GM21515 (cell line): Measurements from ENCODE around the gene PACSIN3.

Experiments used
- ATAC-seq: cut with Tn5 transposase; IDR thresholded peaks from one replicate; pipeline ENCODE4 v1.9.1; 2021; ENCODE audit not compliant: unreplicated experiment

Gene PACSIN3

DNA sequence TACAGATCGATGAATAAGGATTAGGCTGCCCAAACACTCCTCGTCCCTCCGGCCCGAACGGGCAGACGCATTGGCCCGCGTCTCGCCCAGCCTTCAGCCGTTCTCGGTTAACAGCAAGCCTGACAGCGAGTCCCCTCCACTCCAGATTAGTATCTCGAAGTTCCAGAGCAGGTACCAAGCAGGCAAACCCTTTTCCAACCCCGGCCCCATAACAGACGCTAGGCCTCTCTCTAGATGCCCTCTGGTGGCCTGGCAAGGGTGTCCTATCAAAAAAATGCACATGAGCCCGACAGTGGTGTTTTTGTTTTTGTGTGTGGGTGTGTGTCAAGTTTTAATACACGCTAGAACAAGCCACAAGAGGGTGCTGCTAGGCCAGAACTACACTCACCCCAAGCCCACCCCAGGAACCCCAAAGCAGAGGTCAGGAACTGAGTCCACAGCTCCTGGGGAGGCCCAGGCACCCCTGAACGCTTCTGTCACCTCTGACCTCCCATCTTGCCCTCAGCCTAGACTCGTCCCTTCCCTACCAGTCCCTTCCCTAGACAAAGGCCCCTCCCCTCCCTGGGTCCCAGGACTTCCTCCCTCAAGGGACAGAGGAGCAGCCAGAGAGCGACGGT is 8.9 kb downstream of the PACSIN3 start:
- ATAC-seq = peak; percentile 45

DNA sequence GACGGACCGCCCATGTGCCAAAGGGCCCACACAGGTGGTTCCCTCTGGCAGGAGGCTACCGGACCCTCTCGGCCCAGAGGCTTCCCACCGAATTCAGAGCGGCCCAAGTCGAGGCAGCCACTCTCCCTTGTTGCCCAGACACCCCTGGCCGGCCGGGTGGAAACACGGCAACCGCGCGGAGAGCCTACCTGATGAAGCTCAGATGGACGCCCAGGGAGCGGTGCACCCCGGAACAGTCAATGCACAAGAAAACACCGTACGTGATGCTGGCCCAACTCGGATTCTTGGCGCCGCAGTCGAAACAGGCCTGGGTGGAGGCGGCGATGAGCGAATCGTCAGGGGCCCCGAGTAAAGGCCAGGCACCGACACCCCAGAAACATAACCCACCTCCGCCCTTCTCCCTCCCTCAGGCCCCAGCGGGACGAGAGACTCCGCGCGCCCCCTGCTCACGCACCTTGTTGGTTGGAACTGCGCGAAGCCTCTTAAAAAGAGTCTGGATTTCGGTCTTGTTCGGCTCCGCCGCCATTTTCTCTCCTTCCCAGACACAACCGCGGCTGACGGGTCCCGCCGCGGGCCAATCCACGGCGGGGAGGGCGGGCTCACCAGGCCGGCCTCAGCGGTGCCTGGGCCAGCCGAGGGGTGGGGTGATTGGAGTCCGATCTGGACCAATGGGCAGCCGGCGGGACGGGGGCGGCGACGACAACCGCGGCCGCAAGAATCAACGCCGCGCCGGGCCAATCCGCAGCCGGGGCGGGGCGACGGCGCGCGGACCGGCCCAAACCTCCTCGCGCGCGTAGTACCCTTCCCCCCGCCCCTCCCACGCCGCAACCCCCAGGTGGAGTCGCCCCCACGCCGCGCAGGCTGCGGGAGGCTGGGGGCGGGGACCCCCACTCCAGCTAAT is 9.7 kb downstream of the PACSIN3 start, which contains the start of gene ARFGAP2:
Gene ARFGAP2 (minus strand): TSS at position 552 of the 901 bp plus-strand sequence. CDS start 26 bp downstream, at position 526.
- peak; percentile 88 for ATAC-seq

DNA sequence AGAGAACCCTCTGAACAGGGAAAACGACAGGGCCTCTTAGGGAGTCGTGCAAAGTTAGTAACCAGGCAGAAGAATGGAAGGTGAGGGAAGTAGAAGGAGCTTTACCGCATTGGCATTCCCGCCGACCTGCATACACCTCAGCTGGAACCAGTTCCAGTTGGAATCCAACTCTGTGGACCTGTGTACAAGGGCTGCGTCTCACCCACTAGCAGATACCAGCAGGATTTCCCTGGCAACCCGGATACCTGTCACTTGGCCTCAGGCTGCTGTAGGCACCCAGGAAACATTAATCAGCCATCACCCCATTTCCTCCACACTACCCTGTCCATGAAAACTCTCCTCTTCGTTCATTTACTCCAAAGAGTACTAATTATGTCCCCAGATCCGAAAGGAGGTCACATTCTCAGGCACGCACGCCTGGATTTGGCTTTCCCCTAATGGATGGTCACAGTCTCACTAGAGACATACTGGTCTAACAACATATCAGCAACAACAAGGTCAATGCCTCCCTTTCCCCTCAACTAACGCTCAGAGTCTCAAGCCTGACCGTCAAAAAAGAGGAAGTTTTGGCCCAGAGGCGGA is 10.4 kb downstream of the PACSIN3 start:
- no peak for ATAC-seq

DNA sequence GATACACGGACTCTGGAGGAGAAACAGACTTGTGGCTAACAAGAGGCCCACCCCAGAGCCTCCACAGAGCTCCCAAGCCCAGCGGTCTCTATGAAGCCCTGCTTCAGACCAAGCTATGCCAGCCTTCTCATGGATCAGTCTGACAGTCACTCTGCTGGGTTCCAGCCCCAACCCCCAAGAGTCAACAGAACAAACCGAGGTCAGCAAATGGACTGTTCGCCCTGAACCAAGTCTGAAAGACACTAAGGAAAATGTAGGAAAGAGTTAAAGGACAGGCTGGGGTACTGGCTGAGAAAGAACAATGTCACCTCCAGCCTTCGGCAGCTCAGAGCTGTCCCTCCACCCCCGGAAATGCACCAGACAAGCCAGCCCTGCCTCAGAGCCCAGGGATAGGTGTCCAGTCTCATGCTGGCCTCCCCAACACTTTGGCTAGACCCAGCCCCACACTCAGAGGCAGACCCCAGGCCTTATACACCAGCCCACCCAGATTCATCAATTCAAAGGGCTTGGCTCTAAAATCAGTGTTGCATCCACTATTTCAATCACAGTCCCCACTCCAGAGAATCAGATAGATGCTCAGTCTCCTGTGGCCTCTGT is 13.4 kb downstream of the PACSIN3 start:
- ATAC-seq = no peak

DNA sequence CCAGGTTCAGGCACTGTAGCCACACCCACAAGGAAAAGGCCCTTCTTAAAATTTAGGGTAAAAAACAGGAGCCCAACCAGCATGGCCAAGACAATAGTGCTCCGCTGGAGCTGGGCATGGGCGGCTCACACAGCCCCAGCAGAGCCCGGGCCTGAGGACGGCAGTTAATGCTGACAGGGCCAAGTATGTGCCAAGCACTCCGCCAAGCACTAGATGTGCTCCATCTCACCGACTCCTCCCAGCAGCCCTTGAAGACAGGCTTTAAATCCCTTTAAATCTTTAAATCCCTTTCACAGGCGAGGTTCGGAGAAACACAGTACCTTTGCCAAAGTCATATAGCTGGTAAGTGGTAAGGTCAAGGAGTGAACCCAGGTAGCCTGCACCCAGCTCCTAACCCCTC is 14.4 kb downstream of the PACSIN3 start:
- ATAC-seq = no peak

DNA sequence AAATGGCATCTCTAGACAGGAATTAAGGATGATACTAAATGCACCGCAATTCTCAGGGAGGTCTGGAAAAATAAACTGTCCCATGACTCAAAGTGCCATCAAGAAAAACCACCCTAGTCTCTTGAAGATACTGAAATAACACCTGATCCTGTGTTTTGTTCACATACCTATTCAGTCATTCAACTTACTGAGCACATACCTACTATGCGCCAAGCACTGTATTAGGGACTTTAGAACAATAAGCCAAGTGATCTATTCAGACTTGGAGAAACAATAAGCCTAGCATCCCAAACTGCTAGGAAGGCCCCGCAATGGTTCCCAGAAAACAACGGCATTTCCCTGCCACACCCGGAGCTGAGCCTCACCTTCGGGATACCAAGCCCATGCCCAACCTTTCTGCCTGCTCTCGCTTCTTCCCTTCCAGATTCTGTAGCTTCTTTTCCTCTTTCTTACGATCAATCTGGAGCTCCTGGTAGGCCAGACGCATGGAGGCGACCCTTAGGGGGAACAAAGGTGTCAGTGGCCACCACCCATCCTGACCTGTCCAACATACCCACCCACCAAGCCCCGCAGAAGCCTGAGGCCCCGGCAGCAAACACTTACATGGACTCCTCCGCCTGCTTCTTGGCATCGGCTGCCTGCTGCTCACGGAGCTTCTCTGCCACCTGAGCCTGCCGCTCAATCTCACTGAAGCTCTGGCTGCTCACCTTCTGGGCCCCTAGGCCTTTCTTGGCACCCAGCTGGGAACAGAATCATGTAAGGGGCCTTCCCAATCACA is 15.0 kb downstream of the PACSIN3 start:
- ATAC-seq = no peak

DNA sequence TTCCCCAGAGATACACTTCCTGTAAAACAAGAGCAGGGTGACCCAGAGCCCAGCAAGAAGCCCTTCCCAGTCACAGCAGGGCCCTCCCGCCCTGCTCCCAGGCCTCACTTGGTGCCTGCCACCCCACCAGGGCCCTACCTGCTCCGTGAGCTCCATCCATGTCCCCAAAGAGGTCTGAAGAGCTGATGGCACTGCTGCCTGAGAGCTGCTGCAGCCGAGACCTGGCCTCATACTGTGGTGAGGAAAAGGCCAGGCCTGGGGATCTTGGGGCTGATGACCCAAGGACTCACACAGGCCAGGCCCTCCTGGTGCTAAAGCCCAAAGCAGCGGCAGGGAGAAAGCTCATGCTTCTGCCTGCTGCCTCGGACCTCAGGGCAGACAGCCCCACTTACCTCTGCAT is 19.9 kb downstream of the PACSIN3 start:
- no peak for ATAC-seq

DNA sequence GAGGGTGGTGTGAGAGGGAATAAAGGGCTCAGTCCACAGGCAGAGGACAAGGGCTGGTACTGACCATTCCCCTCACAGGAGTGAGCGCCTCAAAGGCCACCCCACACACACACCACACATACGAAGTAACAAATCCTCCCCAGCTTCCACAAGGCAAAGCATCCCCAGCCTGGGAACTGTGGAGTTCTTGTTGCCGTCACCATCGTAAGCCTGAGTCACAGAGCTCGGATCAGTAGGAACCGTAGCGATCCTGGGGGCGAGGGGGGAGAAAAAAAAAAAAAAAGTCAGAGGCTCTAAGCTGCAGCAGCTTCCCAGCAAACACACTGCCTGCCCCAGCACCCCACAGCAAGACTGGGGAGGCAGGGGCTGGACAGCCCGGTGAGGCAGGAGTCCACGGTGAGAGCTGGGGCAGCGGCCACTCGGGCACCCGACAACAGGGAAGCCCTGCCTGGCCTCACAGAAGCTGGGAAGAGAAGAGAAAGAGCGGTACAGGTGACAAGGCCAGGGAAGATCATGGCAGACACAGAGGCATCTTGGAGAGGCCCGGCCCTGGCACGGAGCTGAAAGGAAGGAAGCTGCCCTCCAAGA is 20.9 kb downstream of the PACSIN3 start:
- no peak for ATAC-seq

DNA sequence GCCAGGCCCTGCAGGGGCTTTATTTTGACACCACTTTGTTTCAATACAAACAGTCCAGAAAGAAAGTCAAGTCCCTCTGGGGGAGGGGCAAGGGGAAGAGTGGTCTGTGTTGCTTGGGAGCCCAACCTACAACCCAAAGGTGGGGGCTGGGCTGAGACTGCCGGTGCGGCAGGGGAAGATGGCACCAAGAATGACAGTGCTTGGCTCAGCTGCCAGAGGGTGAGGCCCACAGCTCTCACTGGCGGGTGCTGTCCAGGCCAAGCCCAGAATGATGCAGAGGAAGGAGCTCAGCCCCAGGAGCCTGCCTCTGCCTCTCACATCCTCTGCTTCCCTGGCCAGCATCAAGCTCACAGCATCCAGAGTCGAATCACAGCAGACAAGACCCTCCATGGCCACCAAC is 21.9 kb downstream of the PACSIN3 start:
- ATAC-seq = no peak

DNA sequence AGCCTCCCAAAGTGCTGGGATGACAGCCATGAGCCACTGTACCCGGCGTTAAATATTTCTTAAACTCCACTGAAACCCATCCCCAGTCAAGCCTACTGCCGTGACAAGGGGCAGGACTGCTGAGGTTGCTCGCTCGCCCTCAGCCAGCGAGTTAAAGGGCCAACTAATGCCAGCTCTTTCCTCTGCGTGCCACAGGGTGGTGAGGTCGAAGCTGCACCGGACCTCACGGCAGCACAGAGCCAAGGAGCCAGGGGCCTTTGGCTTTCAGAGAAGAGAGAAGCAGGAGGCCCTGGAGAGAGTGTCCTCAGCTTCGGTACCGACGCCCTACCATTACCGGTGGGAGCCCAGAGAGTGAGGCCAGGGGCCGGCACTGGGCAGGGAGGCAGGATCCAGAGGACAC is 22.3 kb downstream of the PACSIN3 start:
- ATAC-seq = no peak

DNA sequence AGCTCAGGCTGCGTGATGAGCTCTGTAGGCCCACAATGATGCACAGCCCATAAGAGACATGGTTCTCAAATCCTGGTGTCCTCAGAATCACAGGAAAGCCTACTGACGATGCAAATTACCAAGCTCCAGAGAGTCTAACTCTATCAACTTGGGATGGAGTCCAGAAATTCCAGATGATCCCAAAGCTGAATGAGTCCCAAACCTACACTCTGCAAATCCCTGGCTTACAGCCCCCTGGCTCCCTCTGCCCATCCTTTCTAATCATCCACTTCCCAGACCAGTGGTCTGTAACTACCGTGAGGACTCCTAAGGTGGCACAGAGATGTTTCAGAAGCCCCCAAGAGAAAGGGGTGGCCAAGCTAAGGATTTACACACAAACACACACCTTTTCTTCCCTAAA is 23.0 kb downstream of the PACSIN3 start:
- ATAC-seq = no peak

DNA sequence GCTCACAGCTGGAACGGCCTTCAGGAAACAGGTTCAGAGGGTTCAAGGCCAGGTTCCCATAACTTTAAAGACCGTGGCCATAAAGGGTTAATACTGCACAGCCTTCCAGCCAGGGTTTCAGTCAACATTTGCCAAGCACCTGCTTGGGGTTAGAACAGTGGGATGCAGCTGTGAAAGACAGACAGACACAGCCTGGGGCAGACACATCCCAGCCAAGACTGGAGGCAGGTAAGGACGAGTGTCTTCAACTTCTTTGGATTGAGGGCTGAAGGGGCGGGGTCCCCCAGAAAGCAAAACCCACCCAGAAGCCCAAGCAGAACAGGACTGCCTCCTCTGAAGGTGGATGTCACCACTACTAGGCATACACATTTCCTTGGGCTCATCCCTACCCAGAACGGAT is 23.8 kb downstream of the PACSIN3 start:
- no peak for ATAC-seq

DNA sequence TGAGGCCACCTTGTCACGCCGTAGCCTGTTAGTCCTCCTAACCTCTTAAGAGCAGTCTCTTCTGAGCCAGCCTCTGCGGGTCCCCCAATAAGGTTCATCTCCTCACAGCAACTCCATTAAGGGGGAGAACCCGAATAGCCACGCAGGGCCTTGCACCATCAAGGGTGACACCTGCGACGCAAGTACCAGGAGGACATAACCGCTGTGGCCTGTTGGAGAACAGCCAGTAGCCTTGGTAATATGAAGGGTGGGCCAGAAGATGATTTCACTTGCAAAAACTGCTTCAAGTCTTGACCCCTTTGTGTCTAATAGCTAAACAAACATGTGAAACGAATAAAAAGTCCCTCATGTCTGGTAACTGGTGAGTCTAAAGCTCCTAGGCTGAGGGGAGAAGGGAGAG is 24.3 kb downstream of the PACSIN3 start:
- no peak for ATAC-seq

DNA sequence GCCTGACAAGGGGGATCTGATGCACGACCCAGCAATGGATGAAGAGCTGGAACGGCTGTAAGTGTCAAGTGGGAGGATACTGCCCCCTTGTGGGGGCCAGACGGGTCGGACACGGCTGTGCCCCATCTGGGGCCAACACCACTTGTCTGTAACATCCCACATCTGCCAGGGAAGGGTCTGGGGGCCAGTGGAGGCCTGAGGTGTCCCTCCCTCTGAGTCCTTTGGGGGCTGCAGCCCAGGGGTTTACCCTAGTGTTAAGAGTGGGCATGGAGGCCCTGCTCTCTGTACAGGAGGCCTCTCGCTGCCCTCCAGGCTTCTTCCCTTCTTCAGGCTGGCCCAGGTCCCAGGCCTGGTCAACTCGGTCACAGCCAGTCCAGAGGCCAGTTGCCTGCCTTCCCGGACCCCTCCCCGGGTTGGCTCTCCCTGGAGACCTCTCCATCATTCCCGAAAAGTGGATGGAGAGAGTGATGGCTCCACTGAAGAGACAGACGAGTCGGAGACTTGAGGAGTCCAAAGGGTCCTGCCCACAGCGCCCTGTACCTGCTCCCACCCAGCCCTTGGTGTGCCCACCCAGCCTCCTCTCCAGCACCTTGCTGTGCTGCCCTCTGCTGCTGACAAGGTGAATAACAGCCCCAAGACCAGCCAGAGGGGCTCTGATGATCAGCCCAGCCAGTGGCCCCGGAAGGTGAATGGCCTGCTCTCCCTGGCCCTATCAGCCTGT is 24.9 kb downstream of the PACSIN3 start:
- peak; percentile 54 for ATAC-seq

DNA sequence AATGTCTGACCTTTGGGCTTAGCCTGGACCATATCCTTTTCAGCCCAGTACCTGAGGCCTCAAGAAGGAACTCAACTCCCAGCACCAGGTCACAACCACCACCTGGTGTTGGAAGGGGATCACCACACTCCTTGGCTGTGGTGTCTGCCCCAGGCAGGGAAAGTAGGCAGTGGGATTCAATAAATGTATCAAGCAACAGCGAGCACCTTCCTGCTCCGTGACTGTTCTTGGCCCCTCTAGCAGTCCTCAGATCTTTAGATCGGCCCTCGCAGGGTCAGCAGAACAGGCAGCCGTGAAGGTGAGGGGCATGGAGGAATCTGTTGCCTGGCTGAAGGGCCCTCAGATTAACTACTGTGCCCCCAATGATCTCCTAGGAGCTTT is 25.5 kb downstream of the PACSIN3 start:
- no peak for ATAC-seq

DNA sequence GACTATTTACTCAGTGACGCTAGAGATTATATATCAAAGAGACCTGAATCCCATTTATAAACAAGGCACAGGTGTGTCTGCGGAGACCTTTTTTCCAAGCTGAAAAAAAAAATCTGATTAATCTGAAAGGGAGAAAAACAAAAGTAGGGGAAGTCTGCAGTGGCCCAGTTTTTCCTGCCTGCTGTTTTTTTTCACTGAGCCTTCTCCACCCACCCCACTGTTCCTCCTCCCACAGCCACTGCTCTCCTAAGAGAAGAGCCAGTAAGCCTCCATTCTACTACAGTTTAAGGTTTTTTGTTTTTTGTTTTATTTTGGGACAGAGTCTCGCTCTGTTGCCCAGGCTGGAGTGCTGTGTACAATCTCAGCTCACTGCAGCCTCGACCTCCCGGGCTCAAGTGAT is 28.0 kb downstream of the PACSIN3 start:
- ATAC-seq = no peak

DNA sequence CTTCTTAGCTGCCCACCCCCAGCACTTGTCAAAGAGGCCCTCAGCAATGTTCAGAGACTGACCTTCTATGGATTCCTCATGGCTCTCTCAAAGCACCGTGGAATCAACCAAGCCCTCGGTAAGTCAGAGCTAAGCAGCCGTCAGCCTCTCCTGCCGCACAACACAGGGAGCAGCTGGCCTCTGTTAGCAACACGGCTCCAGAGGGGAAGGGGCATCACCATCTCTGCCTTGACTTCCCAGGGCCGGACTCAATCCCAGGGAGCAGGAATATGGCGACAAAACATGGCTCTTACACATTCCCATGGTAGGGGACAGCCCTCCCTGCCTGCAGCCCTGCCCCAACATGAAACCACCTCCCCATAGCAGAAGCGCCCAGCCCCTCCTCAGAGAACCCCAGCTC is 28.4 kb downstream of the PACSIN3 start:
- ATAC-seq = no peak

DNA sequence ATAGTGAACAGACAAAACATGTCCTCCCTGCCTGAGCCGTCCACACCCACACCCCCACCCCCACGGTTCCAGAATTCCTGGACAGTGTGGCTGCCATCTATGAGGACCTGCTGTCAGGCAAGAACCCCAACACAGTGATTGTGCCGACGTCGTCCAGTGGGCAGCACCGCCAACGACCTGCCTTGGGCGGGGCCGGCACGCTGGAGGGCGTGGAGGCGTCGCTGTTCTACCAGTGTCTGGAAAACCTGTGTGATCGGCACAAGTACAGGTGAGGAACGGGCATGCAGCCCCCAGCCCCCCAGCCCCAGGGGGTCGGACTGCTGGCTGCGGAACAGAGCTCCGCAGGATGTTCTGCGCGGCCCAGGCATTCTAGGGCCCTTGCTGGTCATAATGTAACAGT is 29.3 kb downstream of the PACSIN3 start:
- no peak for ATAC-seq

DNA sequence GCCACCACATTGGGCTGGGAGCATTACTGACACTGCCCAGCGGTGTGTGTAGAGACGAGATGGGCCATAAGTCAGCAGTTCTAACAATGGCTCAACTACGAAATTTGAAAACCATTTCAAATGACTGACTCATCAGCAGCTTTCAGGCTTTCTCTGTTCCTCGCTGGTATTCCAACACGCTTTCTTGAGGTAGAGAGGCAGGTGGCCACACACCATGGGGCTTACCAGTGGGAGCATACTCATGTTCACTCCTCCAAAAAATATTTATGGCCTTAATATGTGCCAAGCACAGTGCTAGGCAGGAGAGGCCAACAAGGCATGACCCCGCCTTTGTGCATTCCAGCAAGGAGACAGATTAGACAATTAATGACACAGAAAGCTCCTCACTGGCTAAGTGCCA is 29.9 kb downstream of the PACSIN3 start:
- ATAC-seq = no peak

DNA sequence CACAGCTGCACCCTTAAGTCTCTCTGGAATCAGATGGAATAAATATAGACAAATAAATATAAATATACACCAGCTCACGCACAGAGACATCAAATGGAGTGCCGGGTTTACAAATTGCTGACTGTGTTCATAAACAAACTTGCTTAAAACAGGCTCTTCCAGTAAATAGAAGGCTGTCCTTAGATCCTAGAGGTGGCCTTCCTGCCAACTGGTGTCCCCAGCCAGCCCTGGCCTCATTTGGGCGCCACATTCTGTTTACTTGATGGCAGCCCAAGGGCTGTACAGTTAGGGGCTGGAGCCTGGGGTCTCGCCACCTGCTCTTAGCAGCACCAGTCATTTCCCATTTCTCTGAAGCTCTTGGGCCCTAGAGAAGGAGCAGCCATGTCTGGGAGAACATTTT is 30.4 kb downstream of the PACSIN3 start:
- no peak for ATAC-seq
